HCT116 (cell line): ENCODE results near the gene AMOTL2. TPM values are rescaled to one million over a fixed set of nuclear protein-coding genes. Genes with fewer than 3 reads are reported as not detected.
A peak's percentile ranks its signal among the peaks of the same experiment; 100 is the strongest.

Experiments used
- ATAC-seq: fragments of 200-7000 bp; cut with Tn5 transposase; 2 replicates; pipeline ENCODE4 v1.9.1; 2020; ENCODE audit warnings: mild to moderate bottlenecking, moderate library complexity
- BruUV-seq: library from RNA; stranded (reverse); fragments of 400-500 nt; replicated peaks from 2 replicates; lab custom pipeline; 2021; lab: Mats Ljungman, UMichigan
- CTCF ChIA-PET: fragments of 300-600 bp; sonication (Branson Sonifier 250); formaldehyde crosslinking; loops from one replicate; lab custom pipeline; 2021; ENCODE audit warnings: antibody characterized with exemption; lab: Charles Lee
- POLR2A ChIA-PET: fragments of 300-600, 350-600 bp; sonication (Branson Sonifier 250); formaldehyde crosslinking; loops from one replicate; lab custom pipeline; 2021; ENCODE audit warnings: antibody characterized with exemption; lab: Charles Lee
- RAD21 ChIA-PET, 2 experiments: fragments of 300-600 bp; sonication (Branson Sonifier 250); formaldehyde crosslinking; loops; one replicate each; lab custom pipeline; 2023; ENCODE audit warnings: low total read pairs in 2 of 2; ENCODE audit not compliant: uncharacterized antibody in 2 of 2, unreplicated experiment in 2 of 2, low non-redundant PET in 1 of 2; lab: Charles Lee
- DNase-seq: peaks from one replicate; pipeline ENCODE4 v3.0.0-alpha.2; 2010; ENCODE audit warnings: low read depth, low spot score
- H2AFZ ChIP-seq: fragments of 200-600 bp; shearing (Covaris generic), sonication (generic); 2 replicates; pipeline ENCODE4 v1.6.1; 2017; ENCODE audit warnings: low read depth, mixed run types, mixed read lengths, antibody characterized with exemption, low read length; ENCODE audit not compliant: poor library complexity, severe bottlenecking
- H3K27ac ChIP-seq: 2 replicates; pipeline ENCODE4 v1.5.1; 2012; ENCODE audit warnings: low read depth, low read length
- H3K27me3 ChIP-seq: fragments of 200-600 bp; sonication (generic); 2 replicates; pipeline ENCODE4 v1.6.1; 2016; ENCODE audit warnings: mixed run types, low read length, mixed read lengths; ENCODE audit not compliant: insufficient read depth
- H3K36me3 ChIP-seq, 2 experiments: fragments of 200-500 bp in 1 of 2; fragments of 200-600 bp in 1 of 2; sonication (Bioruptor generic) in 1 of 2; sonication (generic) in 1 of 2; 2 replicates each; pipeline versions ENCODE4 v1.5.1 to v1.6.1; 2014 to 2016; ENCODE audit warnings: low read length in 2 of 2, inconsistent platforms in 1 of 2, mixed read lengths in 1 of 2, mixed run types in 1 of 2; ENCODE audit not compliant: insufficient read depth in 2 of 2, control insufficient read depth in 1 of 2
- H3K4me1 ChIP-seq, 2 experiments: fragments of 200-600 bp in 1 of 2; sonication (generic) in 1 of 2; 2 replicates each; pipeline versions ENCODE4 v1.5.1 to v1.6.1; 2012 to 2017; ENCODE audit warnings: low read length in 2 of 2, inconsistent platforms in 1 of 2, mild to moderate bottlenecking in 1 of 2, mixed read lengths in 1 of 2, mixed run types in 1 of 2, moderate library complexity in 1 of 2; ENCODE audit not compliant: insufficient read depth in 2 of 2, control insufficient read depth in 1 of 2
- H3K4me2 ChIP-seq: fragments of 200-600 bp; sonication (generic); 2 replicates; pipeline ENCODE4 v1.6.1; 2017; ENCODE audit warnings: mixed run types, low read length, mixed read lengths
- H3K4me3 ChIP-seq, 2 experiments: fragments of 200-600 bp in 1 of 2; sonication (generic) in 1 of 2; replicated peaks in 1 of 2; 2 replicates each; pipeline ENCODE4 v1.5.1; 2011 to 2016; ENCODE audit warnings: low read length in 2 of 2, control low read depth in 1 of 2, low read depth in 1 of 2, mild to moderate bottlenecking in 1 of 2, mixed read lengths in 1 of 2, mixed run types in 1 of 2
- H3K79me2 ChIP-seq: fragments of 200-600 bp; sonication (generic); 2 replicates; pipeline ENCODE4 v1.6.1; 2017; ENCODE audit warnings: mild to moderate bottlenecking, mixed run types, low read length, moderate library complexity, mixed read lengths; ENCODE audit not compliant: insufficient read depth
- H3K9ac ChIP-seq: fragments of 200-600 bp; sonication (generic); 2 replicates; pipeline ENCODE4 v1.6.1; 2016; ENCODE audit warnings: low read length, mixed read lengths
- H3K9me2 ChIP-seq: fragments of 200-600 bp; sonication (generic), shearing (Covaris generic); 2 replicates; pipeline ENCODE4 v1.6.1; 2017; ENCODE audit warnings: mixed run types, mild to moderate bottlenecking, moderate library complexity; ENCODE audit not compliant: insufficient read depth
- H3K9me3 ChIP-seq, 2 experiments: fragments of 200-500 bp in 1 of 2; fragments of 200-600 bp in 1 of 2; sonication (Bioruptor generic) in 1 of 2; sonication (generic) in 1 of 2; 2 replicates each; pipeline ENCODE4 v1.6.1; 2014 to 2017; ENCODE audit warnings: low read length in 2 of 2, mixed read lengths in 2 of 2, inconsistent platforms in 1 of 2, low read depth in 1 of 2, mild to moderate bottlenecking in 1 of 2, mixed run types in 1 of 2, moderate library complexity in 1 of 2; ENCODE audit not compliant: control insufficient read depth in 1 of 2, insufficient read depth in 1 of 2
- H4K20me1 ChIP-seq: fragments of 200-600 bp; sonication (generic), shearing (Covaris generic); 2 replicates; pipeline ENCODE4 v1.6.1; 2017; ENCODE audit warnings: mixed run types, mild to moderate bottlenecking, moderate library complexity; ENCODE audit not compliant: insufficient read depth
- CEBPB ChIP-seq: IDR thresholded peaks from 2 replicates; pipeline ENCODE4 v1.6.1; 2012; ENCODE audit warnings: low read depth
- RAD21 ChIP-seq: IDR thresholded peaks from 2 replicates; pipeline ENCODE4 v1.6.1; 2012; ENCODE audit warnings: low read depth, mild to moderate bottlenecking
- SIN3A ChIP-seq: IDR thresholded peaks from 2 replicates; pipeline ENCODE4 v1.6.1; 2012; ENCODE audit warnings: low read depth
- SP1 ChIP-seq: IDR thresholded peaks from 2 replicates; pipeline ENCODE4 v1.6.1; 2012; ENCODE audit warnings: low read depth
- intact Hi-C: fragments of 100-400 bp; cut with micrococcal nuclease; formaldehyde crosslinking; loops from 2 replicates; pipeline ENCODE4 v1.10.0; 2022
- total RNA-seq: library from RNA; stranded (reverse); gene quantifications from one replicate; pipeline ENCODE4 v1.2.1, GENCODE V29; 2021; ENCODE audit not compliant: unreplicated experiment
- TF ChIP-seq, protein P1 (sequence below): IDR thresholded peaks from 2 replicates; pipeline ENCODE4 v1.6.1; 2012; ENCODE audit warnings: low read depth

The AMOTL2 gene
- total RNA-seq, 1 experiment from 2014 or later: 54.0 TPM

DNA sequence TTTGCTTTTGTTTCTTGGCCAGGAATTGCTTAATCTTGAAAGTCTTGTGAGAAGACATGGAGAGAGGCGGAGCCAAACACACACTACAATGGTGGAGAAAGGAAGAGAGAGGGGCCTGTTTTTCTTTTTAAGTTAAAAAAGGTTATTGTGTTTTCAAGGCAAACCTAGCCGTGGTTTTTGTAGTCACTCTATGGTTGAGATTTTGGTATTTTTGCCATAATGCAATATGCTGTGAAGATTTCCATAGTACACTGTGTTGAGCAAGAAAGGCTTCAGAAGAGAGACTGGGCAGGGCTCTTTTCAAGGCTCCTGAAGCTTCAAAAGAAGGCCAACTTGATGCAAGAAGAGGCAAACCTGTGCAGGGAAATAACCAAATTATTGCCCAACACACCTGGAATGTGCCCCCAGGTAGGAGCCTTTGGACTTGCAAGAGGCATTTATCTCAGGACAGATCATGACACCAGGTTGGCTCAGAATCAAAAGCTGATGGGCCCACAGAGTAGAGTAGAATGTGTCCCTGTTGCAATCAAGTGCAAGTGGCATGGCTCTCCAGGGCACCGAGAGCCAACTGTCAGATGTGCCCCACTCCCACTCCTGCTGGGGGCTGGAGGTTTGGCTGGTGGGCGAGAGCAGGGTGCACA lies 22.1 kb downstream of the AMOTL2 start:
- Histone ChIP-seq H3K36me3 (peaks cover 2 to 25% of the 10 kb centered on the region in 2 experiments; a peak in 2 of 4 replicates), H3K9me2 (no peaks in the 10 kb centered on the region), H3K4me3 (no peak overlapping the region), H3K4me2 (no peak overlapping the region), H3K9ac (no peak overlapping the region), H3K4me1 (peaks cover 35 to 82% of the 10 kb centered on the region in 2 experiments), H2AFZ (no peak overlapping the region), H3K9me3 (peaks cover 0 to 3% of the 10 kb centered on the region in 2 experiments; a peak in 1 of 4 replicates), H3K27me3 (no peaks in the 10 kb centered on the region), H3K27ac (no peak overlapping the region; the same call in 1 of the 2 replicates), H4K20me1 (no peaks in the 10 kb centered on the region), H3K79me2 (peaks cover 10% of the 10 kb centered on the region)
- TF ChIP-seq CEBPB: peak; percentile 93
- no peak for TF ChIP-seq SIN3A
- TF ChIP-seq, protein P1, sequence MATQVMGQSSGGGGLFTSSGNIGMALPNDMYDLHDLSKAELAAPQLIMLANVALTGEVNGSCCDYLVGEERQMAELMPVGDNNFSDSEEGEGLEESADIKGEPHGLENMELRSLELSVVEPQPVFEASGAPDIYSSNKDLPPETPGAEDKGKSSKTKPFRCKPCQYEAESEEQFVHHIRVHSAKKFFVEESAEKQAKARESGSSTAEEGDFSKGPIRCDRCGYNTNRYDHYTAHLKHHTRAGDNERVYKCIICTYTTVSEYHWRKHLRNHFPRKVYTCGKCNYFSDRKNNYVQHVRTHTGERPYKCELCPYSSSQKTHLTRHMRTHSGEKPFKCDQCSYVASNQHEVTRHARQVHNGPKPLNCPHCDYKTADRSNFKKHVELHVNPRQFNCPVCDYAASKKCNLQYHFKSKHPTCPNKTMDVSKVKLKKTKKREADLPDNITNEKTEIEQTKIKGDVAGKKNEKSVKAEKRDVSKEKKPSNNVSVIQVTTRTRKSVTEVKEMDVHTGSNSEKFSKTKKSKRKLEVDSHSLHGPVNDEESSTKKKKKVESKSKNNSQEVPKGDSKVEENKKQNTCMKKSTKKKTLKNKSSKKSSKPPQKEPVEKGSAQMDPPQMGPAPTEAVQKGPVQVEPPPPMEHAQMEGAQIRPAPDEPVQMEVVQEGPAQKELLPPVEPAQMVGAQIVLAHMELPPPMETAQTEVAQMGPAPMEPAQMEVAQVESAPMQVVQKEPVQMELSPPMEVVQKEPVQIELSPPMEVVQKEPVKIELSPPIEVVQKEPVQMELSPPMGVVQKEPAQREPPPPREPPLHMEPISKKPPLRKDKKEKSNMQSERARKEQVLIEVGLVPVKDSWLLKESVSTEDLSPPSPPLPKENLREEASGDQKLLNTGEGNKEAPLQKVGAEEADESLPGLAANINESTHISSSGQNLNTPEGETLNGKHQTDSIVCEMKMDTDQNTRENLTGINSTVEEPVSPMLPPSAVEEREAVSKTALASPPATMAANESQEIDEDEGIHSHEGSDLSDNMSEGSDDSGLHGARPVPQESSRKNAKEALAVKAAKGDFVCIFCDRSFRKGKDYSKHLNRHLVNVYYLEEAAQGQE: no peak
- TF ChIP-seq RAD21: no peak
- peak; percentile 46 for TF ChIP-seq SP1
- ChIA-PET POLR2A (no interaction called here), CTCF (no interaction called here), RAD21 (no interaction called here)
- DNase-seq (no peak), ATAC-seq (no peak)
- no TSS peak for BruUV-seq
- intact Hi-C loops: no loop called here
